Head of caudate nucleus (tissue), 42 donors: ENCODE data around the gene RDM1.
"Not testable (repeated sequence)": the region's sequence is repeated elsewhere in the genome, so short reads cannot be mapped to it uniquely, and the experiment has no call there.

Source experiments
- DNase-seq, 42 donors: peaks; one replicate each; pipeline versions ENCODE4 v3.0.0 to v3.0.0-alpha.2; 2020 to 2021; ENCODE audit warnings: mixed read lengths in 7 of 42
- intact Hi-C: fragments of 100-400 bp; cut with DNase I; formaldehyde crosslinking; loops from one replicate; pipeline ENCODE4 v1.15.0; 2022

The RDM1 gene

DNA sequence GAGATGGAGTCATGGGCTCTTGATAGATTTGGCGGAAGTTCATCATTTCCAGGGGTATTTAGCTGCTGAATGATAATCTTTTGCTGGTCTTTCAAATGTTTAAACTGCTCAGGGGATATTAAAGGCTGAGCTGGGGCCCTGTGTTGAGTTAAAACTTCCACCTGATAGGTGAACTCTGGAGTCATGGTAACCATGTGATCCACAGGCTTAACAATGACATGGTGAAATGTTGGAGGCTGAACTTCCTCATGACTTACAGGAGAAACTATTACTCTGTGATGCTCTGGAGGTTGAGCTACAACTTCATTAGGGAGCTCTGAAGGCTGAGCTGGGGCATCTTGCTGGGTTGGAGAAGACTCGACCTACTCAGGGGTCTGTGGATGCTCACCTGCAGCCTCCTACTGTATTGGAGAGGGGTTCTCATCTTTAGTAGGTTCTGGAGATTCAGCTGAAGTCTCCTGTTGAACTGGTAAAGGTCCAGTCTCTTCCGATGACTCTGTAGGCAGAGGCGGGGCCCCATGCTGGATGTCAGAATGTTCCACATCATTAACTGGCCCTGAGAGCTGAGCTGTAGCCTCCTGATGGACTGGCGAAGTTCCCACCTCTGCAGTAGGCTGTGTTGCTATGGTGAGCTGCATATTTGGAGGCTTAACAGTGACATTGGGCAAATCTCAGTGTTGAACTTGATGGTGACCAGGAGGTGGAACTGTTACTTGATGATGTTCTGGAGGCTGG lies 24.2 kb downstream of the RDM1 start:
- no peak for DNase-seq
- intact Hi-C loops, result no loop called here

DNA sequence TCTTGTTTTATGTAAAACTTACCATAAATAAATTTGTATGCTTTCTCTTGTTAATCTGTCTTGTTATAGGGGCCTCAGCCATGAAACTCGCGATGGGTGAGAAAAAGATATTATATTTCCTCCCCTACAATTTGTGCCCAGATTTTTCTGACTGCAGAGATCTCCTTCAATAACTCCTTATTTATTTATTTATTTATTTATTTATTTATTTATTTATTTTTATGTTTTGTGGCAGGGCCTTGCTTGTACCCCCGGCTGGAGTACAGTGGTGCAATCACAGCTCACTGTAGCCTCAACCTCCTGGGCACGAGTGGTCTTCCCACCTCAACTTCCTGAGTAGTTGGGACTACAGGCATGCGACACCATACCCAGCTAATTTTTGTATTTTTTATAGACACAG lies 27.1 kb downstream of the RDM1 start:
- intact Hi-C loops, result no loop called here

DNA sequence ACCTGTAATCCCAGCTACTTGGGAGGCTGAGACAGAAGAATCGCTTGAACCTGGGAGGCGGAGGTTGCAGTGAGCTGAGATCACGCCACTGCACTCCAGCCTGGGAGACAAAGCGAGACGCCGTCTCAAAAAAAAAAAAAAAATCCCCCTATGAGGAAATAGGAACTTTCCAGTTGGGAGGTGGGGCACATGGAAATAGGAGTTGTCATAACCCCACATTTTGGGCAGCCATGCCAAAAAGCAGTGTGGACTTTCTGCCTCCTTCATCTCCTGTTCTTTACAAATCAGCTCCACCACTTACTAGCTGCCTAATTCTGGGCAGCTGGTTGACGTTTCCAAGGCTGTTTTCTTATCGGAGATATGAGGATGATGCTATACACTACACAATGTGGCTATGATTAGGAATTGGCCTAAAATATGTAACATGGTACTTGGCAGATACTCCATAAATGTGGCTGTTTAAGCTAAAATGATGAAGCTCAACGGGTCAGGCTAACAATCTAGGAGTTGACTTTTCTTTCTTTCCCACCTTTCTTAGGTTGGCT lies 28.9 kb downstream of the RDM1 start:
- no peak for DNase-seq
- intact Hi-C loops, result no loop called here

More for the DNA sequence above, 27.1 kb downstream of the RDM1 start:
- DNase-seq, result no peak

DNA sequence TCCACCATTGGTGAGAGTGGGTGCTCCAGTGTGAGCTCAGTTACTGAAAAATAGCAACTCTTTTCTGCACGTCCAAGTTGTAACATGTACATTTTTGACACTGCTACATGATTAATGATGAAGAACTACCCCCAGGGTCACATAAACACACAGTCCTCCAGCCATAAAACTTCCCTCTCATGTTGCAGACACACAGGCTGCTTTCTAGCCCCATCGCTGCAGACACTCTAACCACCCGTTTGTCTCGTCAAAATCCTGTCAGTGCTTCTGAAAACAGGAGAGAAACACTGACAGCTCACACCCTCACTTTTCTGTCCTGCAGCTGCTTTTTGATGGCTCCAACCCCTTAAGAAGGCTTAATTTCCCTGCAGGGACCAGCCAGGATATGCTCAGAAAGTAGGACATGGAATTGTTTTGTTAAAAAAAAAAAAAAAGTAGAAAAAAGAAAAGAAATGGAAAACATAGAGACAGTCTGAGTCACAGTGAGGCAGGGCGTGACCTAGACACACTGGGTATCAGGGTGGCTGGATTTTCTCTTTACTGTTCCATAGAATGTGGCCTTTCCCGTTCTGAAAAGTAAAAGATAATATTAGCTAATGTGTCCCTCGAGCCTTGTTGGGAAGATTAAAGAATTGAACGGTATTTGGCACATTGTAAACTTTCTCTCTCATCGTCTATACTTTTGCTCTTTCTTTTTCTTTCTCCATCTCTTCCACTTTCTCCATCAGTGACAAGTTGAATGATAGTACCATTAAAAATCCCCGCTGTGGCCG lies 29.7 kb downstream of the RDM1 start:
- intact Hi-C loops, result no loop called here
- no peak for DNase-seq

DNA sequence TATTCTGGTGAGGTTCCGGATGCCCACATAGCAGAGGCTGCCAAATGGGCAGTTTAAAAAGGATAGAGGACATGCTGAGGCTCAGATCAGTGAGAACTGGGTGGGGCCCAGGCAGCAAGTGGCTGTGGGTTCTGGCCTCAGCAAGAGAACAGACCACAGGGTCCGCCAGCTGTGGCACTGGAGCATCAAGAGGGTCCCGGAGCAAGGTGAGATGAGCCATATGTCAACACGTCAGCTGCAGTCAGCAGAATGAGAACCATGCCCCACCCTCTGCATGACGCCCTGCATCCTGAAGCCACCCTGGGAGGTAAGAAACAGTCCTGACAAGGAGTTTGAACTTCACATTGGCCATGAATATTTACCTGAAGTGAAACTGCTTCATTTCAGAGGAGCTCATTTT lies 30.3 kb downstream of the RDM1 start:
- no peak for DNase-seq
- intact Hi-C loops, result no loop called here

DNA sequence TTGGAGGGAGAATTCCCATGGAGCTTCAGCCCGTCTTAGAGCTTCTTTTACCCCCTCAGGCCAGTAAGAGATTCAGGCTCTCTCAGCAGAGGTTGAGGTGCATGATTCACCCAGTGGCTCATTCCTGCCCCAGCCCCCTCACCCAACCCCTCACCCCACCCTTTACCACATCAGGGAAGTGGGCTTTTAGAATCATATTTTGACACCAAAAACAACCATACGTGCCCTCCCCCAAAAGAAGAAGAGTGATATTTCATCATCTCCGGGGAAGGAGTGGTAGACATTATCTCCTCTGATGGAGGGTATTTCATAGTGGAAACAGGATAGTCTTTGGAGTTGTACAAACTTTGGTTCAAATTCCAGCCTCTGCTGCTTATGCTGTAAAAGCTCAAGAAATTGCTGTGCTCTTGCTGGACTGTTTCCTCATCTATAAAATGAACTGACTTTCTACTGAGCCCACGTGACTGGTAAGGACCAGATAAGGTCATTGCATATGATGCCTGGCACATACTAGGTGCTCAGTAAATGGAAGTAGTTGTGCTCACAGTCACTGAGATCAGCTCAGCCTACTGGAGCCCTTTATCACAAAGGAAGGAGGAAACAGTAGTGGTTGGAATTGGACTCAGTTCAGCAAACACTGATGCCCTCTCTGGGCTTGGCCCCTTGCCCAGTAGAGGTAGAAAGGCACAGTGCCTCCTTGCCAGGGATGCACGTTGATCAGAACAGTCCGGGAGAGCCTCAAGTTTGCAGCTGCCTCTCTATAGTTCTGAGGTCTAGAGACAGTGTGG lies 32.1 kb downstream of the RDM1 start:
- no peak for DNase-seq
- intact Hi-C loops, result no loop called here

DNA sequence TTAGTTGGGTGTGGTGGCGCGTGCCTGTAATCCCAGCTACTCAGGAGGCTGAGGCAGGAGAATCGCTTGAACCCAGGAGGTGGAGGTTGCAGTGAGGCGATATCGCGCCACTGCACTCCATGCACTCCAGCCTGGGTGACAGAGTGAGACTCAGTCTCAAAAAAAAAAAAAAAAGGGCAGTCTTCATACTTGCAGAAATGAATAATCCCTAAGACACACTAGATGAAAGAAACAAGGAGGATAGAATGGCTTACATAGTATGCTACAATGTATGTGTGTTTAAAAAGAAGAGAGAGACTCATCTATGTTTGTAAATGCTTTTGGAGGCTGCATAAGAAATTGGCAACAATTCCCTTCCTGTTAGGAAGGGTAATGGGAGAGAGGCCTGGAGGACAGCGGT lies 32.8 kb downstream of the RDM1 start:
- intact Hi-C loops, result not testable (repeated sequence)

DNA sequence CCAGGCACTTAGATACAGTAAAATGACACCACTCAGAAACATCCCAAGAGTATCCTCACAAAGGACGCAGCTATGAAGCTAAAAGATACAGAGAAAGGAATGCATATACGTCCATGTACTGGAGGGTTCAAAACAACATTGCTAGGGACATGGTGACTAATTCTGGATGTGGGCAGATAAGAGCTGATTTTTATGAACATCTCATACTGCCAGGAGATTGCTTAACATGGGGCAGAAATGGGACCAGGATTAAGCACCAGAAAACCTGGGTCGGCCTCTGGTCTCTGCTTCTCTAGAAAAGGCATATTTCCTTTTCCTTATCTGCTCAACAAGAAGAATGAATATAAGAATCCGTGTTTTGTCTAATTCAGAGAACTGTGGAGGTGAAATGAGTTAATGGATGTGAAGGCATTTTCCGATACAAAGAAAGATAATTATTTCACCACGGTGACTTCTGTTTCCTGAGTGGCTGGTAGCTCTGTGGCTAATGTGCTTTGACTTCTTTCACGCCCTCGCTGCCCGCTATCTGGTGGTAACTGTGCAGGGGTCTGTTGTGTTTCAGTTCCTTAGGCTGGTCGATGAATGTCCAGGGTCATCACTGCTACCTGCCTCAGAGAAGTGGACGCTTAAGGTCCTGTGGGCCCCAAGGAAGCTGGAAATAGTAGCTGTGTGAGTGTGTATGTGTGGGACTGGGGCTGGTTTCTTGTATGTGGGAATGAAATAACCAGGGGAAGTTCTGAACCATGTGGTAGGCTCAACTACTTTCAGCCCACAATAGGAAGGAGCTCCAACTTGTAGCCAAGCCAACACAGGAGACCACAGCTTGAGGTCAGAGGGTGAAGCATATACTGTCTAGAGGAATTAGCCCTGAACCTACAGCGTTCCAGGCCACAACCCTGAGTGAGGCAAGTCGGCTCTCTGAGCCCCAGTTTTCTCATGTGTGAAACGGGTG lies 34.7 kb downstream of the RDM1 start:
- intact Hi-C loops, result no loop called here
- no peak for DNase-seq

More for the DNA sequence above, 32.8 kb downstream of the RDM1 start:
- DNase-seq, result not testable (repeated sequence)

DNA sequence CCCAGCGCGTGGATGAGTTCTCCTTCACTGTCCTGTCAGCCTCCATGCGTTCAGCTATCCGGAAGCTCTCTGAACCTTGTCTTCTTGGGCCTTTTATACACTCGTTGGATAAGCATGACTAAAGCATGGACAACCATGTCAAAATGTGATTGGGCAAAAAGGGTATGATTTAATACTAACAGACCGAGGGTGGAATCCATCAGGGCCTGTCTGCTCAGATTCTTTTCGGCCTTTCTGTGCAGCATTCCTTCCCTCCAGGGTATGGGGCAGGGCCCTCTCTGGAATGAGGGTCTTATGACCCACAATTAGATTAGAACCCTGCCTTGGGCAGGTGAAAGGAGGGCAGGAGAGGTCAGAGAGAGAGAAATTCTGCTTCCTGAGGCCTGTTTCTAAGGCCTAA lies 36.4 kb downstream of the RDM1 start:
- intact Hi-C loops, result no loop called here
- DNase-seq, result no peak

DNA sequence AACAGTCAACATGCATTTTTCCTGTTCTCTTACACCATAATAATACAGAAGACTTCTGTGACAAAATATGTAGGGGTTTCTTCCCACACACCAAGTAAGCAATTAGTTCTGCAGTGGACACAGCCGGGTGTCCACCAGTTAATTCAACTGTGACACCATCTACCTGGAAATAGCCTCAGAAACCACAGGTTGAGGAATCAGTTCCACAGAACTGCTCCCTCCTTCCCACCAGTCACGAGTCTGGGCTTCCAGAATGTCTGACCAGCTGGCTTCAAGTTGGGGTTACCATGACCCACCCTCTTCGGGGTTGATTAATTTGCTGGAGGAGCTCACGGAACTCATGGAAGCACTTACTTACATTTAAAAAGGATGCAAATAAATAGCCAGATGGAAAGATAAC lies 36.8 kb downstream of the RDM1 start:
- intact Hi-C loops, result no loop called here
- DNase-seq, result no peak

DNA sequence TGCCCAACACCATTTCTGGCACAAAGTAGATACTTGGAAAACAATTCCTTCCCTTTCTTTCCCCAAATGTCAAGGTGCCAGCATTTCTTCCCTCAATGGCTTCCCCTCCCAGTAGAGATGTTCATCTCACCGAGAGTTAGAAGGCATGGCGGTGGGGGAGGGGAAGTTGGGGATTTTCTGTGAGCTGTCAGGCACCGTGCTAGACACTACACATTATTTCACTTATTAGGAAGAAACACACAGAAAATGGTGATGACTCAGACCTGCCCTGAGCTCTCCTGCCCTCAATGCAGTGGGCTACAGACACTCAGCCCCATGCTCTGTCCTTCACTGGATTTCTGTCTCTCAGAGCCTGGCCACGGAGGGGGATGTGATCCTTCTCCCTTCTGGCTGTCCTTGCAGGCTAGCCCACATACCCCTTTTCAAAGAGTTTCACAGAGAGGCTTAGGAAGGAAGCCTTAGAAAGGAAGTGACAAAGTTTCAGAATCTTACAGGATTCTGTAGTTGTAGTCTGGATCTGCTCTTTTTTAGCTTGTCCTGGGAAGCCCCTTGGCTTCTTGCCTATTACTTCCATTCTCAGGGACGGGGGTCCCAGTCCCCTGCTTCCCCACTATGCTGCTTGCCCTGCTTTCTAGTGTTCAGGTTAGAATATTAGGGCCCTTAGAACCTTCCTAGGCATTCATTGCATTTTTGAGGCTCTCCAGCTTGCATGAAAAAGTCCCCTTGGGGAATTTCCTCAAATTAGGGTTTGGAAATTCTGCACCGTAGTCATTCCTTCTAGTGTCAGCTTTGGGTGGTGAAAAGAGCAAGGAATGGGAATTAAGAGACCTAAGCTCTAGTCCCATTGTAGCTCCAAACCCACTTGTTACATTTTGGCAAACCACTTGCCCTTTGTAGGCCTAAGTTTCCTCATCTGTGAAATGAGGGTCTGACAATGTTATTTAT lies 38.2 kb downstream of the RDM1 start:
- intact Hi-C loops, result no loop called here

DNA sequence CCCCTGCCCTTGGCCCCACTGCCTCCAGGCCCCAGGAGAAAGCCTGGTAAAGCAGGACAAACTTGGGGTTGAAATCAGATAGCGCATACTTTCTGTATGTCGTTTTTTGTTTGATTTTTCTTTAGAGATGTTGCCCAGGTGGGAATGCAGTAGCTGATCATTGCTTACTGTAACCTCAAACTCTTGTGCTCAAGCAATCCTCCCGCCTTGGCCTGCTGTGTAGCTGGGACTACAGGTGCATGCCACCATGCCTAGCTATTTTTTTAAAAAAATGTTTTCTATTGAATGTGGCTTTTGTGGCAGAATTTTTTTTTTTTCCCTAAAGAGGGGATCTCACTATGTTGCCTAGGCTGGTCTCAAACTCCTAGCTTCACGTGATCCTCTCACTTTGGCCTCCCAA lies 39.3 kb downstream of the RDM1 start:
- no peak for DNase-seq
- intact Hi-C loops, result no loop called here

More for the DNA sequence above, 38.2 kb downstream of the RDM1 start:
- DNase-seq, result no peak

DNA sequence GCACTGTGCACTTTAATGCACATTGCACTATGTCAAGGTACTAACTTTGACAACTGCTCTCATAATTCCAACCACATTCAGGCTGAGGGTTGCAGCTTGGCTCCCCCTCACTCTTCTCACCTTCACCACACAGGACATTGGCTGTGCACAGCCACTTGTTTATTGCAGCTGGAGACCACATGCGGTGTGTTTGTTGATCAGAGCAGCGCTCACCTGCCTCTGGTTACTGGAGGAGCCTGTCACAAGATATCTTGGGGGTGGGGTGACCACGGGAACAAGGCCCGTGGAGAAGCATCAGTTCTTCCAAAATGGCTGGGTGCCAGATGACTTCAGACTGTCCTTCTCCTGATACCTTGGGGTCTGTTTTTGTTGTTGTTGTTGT lies 39.8 kb downstream of the RDM1 start:
- intact Hi-C loops, result no loop called here
- no peak for DNase-seq

DNA sequence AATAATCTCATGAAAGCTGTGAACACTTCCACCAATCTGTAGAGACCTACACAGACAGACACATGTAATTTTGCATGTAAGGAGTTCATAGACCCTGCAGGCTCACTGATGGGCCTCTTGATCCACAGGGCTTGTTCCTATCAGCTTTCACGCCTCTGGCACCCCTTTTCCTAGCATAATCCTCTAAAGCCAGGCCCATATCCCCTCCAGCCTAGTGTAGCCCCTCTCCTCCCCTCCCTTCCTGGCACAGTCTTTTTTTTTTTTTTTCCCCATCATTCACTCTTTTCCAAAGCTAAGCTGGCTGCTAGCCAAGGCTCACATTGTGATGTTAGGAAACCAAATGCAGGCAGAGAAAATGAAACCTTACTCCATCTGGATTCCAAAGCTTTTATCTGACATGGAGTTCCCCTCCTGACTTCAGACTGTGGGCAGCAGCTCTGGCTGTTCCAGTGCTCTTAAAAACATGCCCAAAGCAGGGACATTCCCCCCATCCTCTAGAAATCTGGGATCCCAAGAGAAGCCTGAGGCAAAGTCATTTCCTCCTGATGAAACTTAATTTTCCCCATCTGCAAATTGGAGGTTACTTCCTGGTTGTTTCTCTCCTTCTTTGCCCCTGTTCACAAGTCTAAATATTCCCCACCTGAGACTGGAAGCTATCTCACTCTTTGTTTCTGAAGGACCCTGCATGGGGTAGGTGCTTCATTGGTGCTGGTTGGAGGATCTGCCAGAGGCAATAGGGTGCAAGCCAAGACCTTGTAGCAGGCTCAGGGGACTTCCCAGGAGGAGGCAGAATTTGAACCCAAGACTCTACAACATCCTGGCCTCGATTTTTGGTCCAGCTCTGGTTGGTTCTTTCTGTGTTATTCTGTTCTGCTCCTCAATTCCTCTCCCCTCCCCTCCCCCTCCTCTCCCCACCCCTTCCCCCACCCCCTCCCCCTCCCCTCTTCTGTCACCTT lies 40.5 kb downstream of the RDM1 start:
- intact Hi-C loops, result no loop called here
- peak in 12 of 42 donors; percentile 9 to 50 (median 22) for DNase-seq

DNA sequence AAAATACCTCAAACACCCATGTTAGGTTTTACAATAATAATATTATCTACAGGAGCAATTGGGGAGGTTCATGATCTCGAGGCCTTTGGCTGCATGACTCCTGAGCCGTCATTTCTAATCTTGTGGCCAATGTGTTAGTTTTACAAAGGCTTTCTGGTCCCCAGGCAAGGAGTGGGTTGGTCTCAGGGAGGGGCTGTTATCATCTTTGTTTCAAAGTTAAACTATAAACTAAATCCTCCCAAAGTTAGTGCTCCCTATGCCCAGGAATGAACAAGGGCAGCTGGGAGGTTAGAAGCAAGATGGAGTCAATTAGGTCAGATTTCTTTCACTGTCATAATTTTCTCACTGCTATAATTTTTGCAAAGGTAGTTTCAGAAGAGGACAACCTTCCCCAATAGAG lies 41.3 kb downstream of the RDM1 start:
- intact Hi-C loops, result no loop called here
- no peak for DNase-seq
